Astrocyte (in vitro differentiated cells and primary cell): ENCODE results near the gene NACC1. TPM values are rescaled to one million over a fixed set of nuclear protein-coding genes. Genes with fewer than 3 reads are reported as not detected.
A peak's percentile ranks its signal among the peaks of the same experiment; 100 is the strongest.

Source experiments
- DNase-seq: peaks from one replicate; pipeline ENCODE4 v3.0.0-alpha.2; 2010; ENCODE audit warnings: low read depth
- FAIRE-seq: peaks from 2 replicates; lab custom pipeline; 2011; peaks lifted over from hg19 to GRCh38; lab: Jason Lieb, UNC
- H2AFZ ChIP-seq: 2 replicates; pipeline ENCODE4 v1.6.0; 2012; ENCODE audit warnings: low read depth, low read length, inconsistent platforms
- H3K27ac ChIP-seq: 2 replicates; pipeline ENCODE4 v1.5.1; 2011; ENCODE audit warnings: low read depth, low read length, inconsistent platforms
- H3K27me3 ChIP-seq: 2 replicates; pipeline ENCODE4 v1.6.0; 2011; ENCODE audit warnings: low read length, inconsistent platforms; ENCODE audit not compliant: insufficient read depth
- H3K36me3 ChIP-seq: 2 replicates; pipeline ENCODE4 v1.5.1; 2011; ENCODE audit warnings: low read length, inconsistent platforms; ENCODE audit not compliant: insufficient read depth
- H3K4me1 ChIP-seq: 2 replicates; pipeline ENCODE4 v1.5.1; 2011; ENCODE audit warnings: low read length, inconsistent platforms; ENCODE audit not compliant: insufficient read depth
- H3K4me2 ChIP-seq: 2 replicates; pipeline ENCODE4 v1.6.0; 2012; ENCODE audit warnings: low read length, inconsistent platforms
- H3K4me3 ChIP-seq: 2 replicates; pipeline ENCODE4 v1.5.1; 2011; ENCODE audit warnings: low read depth, mild to moderate bottlenecking, low read length, inconsistent platforms; ENCODE audit not compliant: insufficient read depth
- H3K79me2 ChIP-seq: 2 replicates; pipeline ENCODE4 v1.6.0; 2012; ENCODE audit warnings: mild to moderate bottlenecking, low read length, inconsistent platforms; ENCODE audit not compliant: insufficient read depth
- H3K9ac ChIP-seq: 2 replicates; pipeline ENCODE4 v1.6.0; 2012; ENCODE audit warnings: mild to moderate bottlenecking, low read length, inconsistent platforms
- H3K9me3 ChIP-seq: 2 replicates; pipeline ENCODE4 v1.5.1; 2012; ENCODE audit warnings: low read depth, mild to moderate bottlenecking, low read length, inconsistent platforms; ENCODE audit not compliant: insufficient read depth
- H4K20me1 ChIP-seq: 2 replicates; pipeline ENCODE4 v1.6.0; 2012; ENCODE audit warnings: low read length, inconsistent platforms; ENCODE audit not compliant: insufficient read depth
- H3K27ac Mint-ChIP-seq: one replicate; pipeline ENCODE4 v1.8.0; 2021; ENCODE audit warnings: mild to moderate bottlenecking, mixed read lengths; ENCODE audit not compliant: unreplicated experiment
- H3K27me3 Mint-ChIP-seq: one replicate; pipeline ENCODE4 v1.8.0; 2021; ENCODE audit warnings: low read depth, mixed read lengths; ENCODE audit not compliant: unreplicated experiment
- H3K36me3 Mint-ChIP-seq: one replicate; pipeline ENCODE4 v1.8.0; 2021; ENCODE audit warnings: low read depth, mixed read lengths; ENCODE audit not compliant: unreplicated experiment
- H3K4me1 Mint-ChIP-seq: one replicate; pipeline ENCODE4 v1.8.0; 2021; ENCODE audit warnings: low read depth, mixed read lengths; ENCODE audit not compliant: unreplicated experiment
- H3K4me3 Mint-ChIP-seq: one replicate; pipeline ENCODE4 v1.8.0; 2021; ENCODE audit warnings: mild to moderate bottlenecking, moderate library complexity, mixed read lengths; ENCODE audit not compliant: unreplicated experiment
- H3K9me3 Mint-ChIP-seq: one replicate; pipeline ENCODE4 v1.8.0; 2021; ENCODE audit warnings: mild to moderate bottlenecking, mixed read lengths; ENCODE audit not compliant: unreplicated experiment
- CTCF ChIP-seq: IDR thresholded peaks from 2 replicates; pipeline ENCODE4 v1.5.1; 2011; ENCODE audit warnings: low read depth, mild to moderate bottlenecking, inconsistent platforms, low read length, moderate library complexity; ENCODE audit not compliant: insufficient read depth
- EZH2 ChIP-seq: IDR thresholded peaks from 2 replicates; pipeline ENCODE4 v1.6.1; 2012; ENCODE audit warnings: mild to moderate bottlenecking, low read length, inconsistent platforms; ENCODE audit not compliant: insufficient read depth
- total RNA-seq: library from RNA; stranded (reverse); gene quantifications from 2 replicates; pipeline ENCODE4 v1.2.1, GENCODE V29; 2021

NACC1 gene
- total RNA-seq, 1 donor from 2014 or later: 104 TPM

- H3K36me3 ChIP-seq: peaks cover 2% of the 10 kb centered on the region
- no peak for FAIRE-seq
- peaks cover 20% of the 10 kb centered on the region for H4K20me1 ChIP-seq
- H3K4me1 Mint-ChIP-seq: peaks cover 24% of the 10 kb centered on the region
- peaks cover 14% of the 10 kb centered on the region for H3K79me2 ChIP-seq
- peaks cover 12% of the 10 kb centered on the region for H3K36me3 Mint-ChIP-seq
- H3K4me1 ChIP-seq: peaks cover 45% of the 10 kb centered on the region
- H3K4me2 ChIP-seq: no peak overlapping the region
- H3K27ac Mint-ChIP-seq: no peak overlapping the region
- peak overlapping the region; percentile 45 for H3K27ac ChIP-seq
- H3K9me3 ChIP-seq: no peaks in the 10 kb centered on the region
- H3K9me3 Mint-ChIP-seq: no peaks in the 10 kb centered on the region
- no peak for TF ChIP-seq EZH2
- TF ChIP-seq CTCF: peak; percentile 40
- no peak overlapping the region for H2AFZ ChIP-seq
- no peaks in the 10 kb centered on the region for H3K27me3 ChIP-seq
- H3K9ac ChIP-seq: peak overlapping the region; percentile 83
- DNase-seq: no peak
- H3K4me3 Mint-ChIP-seq: no peak overlapping the region
- H3K4me3 ChIP-seq: no peak overlapping the region
- peaks cover 44% of the 10 kb centered on the region for H3K27me3 Mint-ChIP-seq
Observed at GRCh38 chr19:13089139-13089856, 28.8 kb upstream of the NACC1 start.

- H3K9me3 Mint-ChIP-seq: no peaks in the 10 kb centered on the region
- peaks cover 2% of the 10 kb centered on the region for H3K36me3 ChIP-seq
- H3K9ac ChIP-seq: peak overlapping the region; percentile 83
- FAIRE-seq (no peak), DNase-seq (no peak)
- peak overlapping the region; percentile 45 for H3K27ac ChIP-seq
- no peak overlapping the region for H3K4me2 ChIP-seq
- no peaks in the 10 kb centered on the region for H3K9me3 ChIP-seq
- H2AFZ ChIP-seq: no peak overlapping the region
- peaks cover 47% of the 10 kb centered on the region for H3K4me1 ChIP-seq
- peaks cover 26% of the 10 kb centered on the region for H3K4me1 Mint-ChIP-seq
- TF ChIP-seq EZH2: no peak
- TF ChIP-seq CTCF: no peak
- no peak overlapping the region for H3K27ac Mint-ChIP-seq
- H3K27me3 Mint-ChIP-seq: peaks cover 45% of the 10 kb centered on the region
- H3K4me3 Mint-ChIP-seq: no peak overlapping the region
- H3K36me3 Mint-ChIP-seq: peaks cover 10% of the 10 kb centered on the region
- H4K20me1 ChIP-seq: peaks cover 20% of the 10 kb centered on the region
- H3K4me3 ChIP-seq: no peak overlapping the region
- no peaks in the 10 kb centered on the region for H3K27me3 ChIP-seq
- peaks cover 14% of the 10 kb centered on the region for H3K79me2 ChIP-seq
Observed at GRCh38 chr19:13089857-13090507, 28.1 kb upstream of the NACC1 start.
